Measurements from ENCODE around the gene SDK1.
"Not testable (repeated sequence)": the region's sequence is repeated elsewhere in the genome, so short reads cannot be mapped to it uniquely, and the experiment has no call there.

SDK1 gene

GRCh38 chr7:3960942-3961341 lies 659.9 kb downstream of the SDK1 start:
- TF ChIP-seq SP1 (IDR thresholded peaks at IDR 0.05) (no peak), FOXA1 (IDR thresholded peaks at IDR 0.05) (no peak), HDGF (IDR thresholded peaks at IDR 0.05; ENCODE audit: borderline replicate concordance) (no peak), ARNT (IDR thresholded peaks at IDR 0.05) (no peak), SUZ12 (IDR thresholded peaks at IDR 0.05) (no peak), LEF1 (IDR thresholded peaks at IDR 0.05; ENCODE audit: borderline replicate concordance) (no peak), BHLHE40 (IDR thresholded peaks at IDR 0.05; ENCODE audit: borderline replicate concordance) (no peak), L3MBTL2 (conservative IDR thresholded peaks at IDR 0.05) (no peak), PKNOX1 (IDR thresholded peaks at IDR 0.05) (no peak), FOXK2 (IDR thresholded peaks at IDR 0.05) (no peak), ELF4 (IDR thresholded peaks at IDR 0.05) (no peak), NFRKB (IDR thresholded peaks at IDR 0.05) (no peak), TARDBP (IDR thresholded peaks at IDR 0.05) (no peak), CTBP1 (IDR thresholded peaks at IDR 0.05; ENCODE audit: borderline replicate concordance) (no peak), ZNF384 (IDR thresholded peaks at IDR 0.05) (no peak), FOXM1 (IDR thresholded peaks at IDR 0.05; ENCODE audit: borderline replicate concordance) (no peak)
- POLR2A ChIA-PET, result no interaction called here
- no peak for DNase-seq (ENCODE audit: extremely low spot score)
- CTCF ChIA-PET, result no interaction called here

GRCh38 chr7:3961857-3962503 lies 660.9 kb downstream of the SDK1 start:
- CTCF ChIA-PET, result interaction anchor here (0.6 kb wide), 1 partner anchor 9 kb away, joined by 3 read pairs; no protein-coding TSS in a partner anchor
- POLR2A ChIA-PET, result no interaction called here
- TF ChIP-seq NFRKB (IDR thresholded peaks at IDR 0.05) (no peak), FOXM1 (IDR thresholded peaks at IDR 0.05; ENCODE audit: borderline replicate concordance) (no peak), LEF1 (IDR thresholded peaks at IDR 0.05; ENCODE audit: borderline replicate concordance) (no peak), TARDBP (IDR thresholded peaks at IDR 0.05) (no peak), HDGF (IDR thresholded peaks at IDR 0.05; ENCODE audit: borderline replicate concordance) (no peak), L3MBTL2 (conservative IDR thresholded peaks at IDR 0.05) (no peak), SUZ12 (IDR thresholded peaks at IDR 0.05) (no peak), SP1 (IDR thresholded peaks at IDR 0.05) (no peak), FOXA1 (IDR thresholded peaks at IDR 0.05) (no peak)
- DNase-seq (ENCODE audit: extremely low spot score), result no peak

- CTCF ChIA-PET; DNase-seq (ENCODE audit: extremely low spot score): not testable (repeated sequence)
- POLR2A ChIA-PET, result interaction anchor here (0.6 kb wide), 1 partner anchor 354 kb away, joined by 3 read pairs; no protein-coding TSS in a partner anchor
These were observed 662.7 kb downstream of the SDK1 start for GRCh38 chr7:3963768-3964167.

- DNase-seq (ENCODE audit: extremely low spot score), result no peak
- ChIA-PET CTCF (no interaction called here), POLR2A (no interaction called here)
- TF ChIP-seq CTBP1 (IDR thresholded peaks at IDR 0.05; ENCODE audit: borderline replicate concordance) (no peak), HDGF (IDR thresholded peaks at IDR 0.05; ENCODE audit: borderline replicate concordance) (no peak), LEF1 (IDR thresholded peaks at IDR 0.05; ENCODE audit: borderline replicate concordance) (no peak), FOXK2 (IDR thresholded peaks at IDR 0.05) (no peak), BHLHE40 (IDR thresholded peaks at IDR 0.05; ENCODE audit: borderline replicate concordance) (no peak), TARDBP (IDR thresholded peaks at IDR 0.05) (no peak), ELF4 (IDR thresholded peaks at IDR 0.05) (no peak), ZNF384 (IDR thresholded peaks at IDR 0.05) (no peak), NFRKB (IDR thresholded peaks at IDR 0.05) (no peak), PKNOX1 (IDR thresholded peaks at IDR 0.05) (no peak), ARNT (IDR thresholded peaks at IDR 0.05) (no peak), FOXM1 (IDR thresholded peaks at IDR 0.05; ENCODE audit: borderline replicate concordance) (no peak), FOXA1 (IDR thresholded peaks at IDR 0.05) (no peak), SUZ12 (IDR thresholded peaks at IDR 0.05) (no peak), SP1 (IDR thresholded peaks at IDR 0.05) (no peak), L3MBTL2 (conservative IDR thresholded peaks at IDR 0.05) (no peak)
These were observed 664.0 kb downstream of the SDK1 start for GRCh38 chr7:3964980-3965606.

- CTCF ChIA-PET, result no interaction called here
- DNase-seq (ENCODE audit: extremely low spot score), result no peak
- TF ChIP-seq SUZ12 (IDR thresholded peaks at IDR 0.05), result no peak
- TF ChIP-seq ELF4 (IDR thresholded peaks at IDR 0.05), result no peak
- no peak for TF ChIP-seq FOXA1 (IDR thresholded peaks at IDR 0.05)
- TF ChIP-seq PKNOX1 (IDR thresholded peaks at IDR 0.05), result no peak
- no peak for TF ChIP-seq FOXK2 (IDR thresholded peaks at IDR 0.05)
- no peak for TF ChIP-seq TARDBP (IDR thresholded peaks at IDR 0.05)
- TF ChIP-seq HDGF (IDR thresholded peaks at IDR 0.05; ENCODE audit: borderline replicate concordance), result no peak
- no peak for TF ChIP-seq ZNF384 (IDR thresholded peaks at IDR 0.05)
- TF ChIP-seq FOXM1 (IDR thresholded peaks at IDR 0.05; ENCODE audit: borderline replicate concordance), result no peak
- TF ChIP-seq L3MBTL2 (conservative IDR thresholded peaks at IDR 0.05), result no peak
- no peak for TF ChIP-seq NFRKB (IDR thresholded peaks at IDR 0.05)
- no peak for TF ChIP-seq LEF1 (IDR thresholded peaks at IDR 0.05; ENCODE audit: borderline replicate concordance)
- POLR2A ChIA-PET, result no interaction called here
These were observed 664.8 kb downstream of the SDK1 start for GRCh38 chr7:3965794-3966395.

- no peak for DNase-seq (ENCODE audit: extremely low spot score)
- ChIA-PET POLR2A (no interaction called here), CTCF (no interaction called here)
- TF ChIP-seq PKNOX1 (IDR thresholded peaks at IDR 0.05) (no peak), SP1 (IDR thresholded peaks at IDR 0.05) (no peak), SUZ12 (IDR thresholded peaks at IDR 0.05) (no peak), ARNT (IDR thresholded peaks at IDR 0.05) (no peak), ZNF384 (IDR thresholded peaks at IDR 0.05) (no peak), HDGF (IDR thresholded peaks at IDR 0.05; ENCODE audit: borderline replicate concordance) (no peak), BHLHE40 (IDR thresholded peaks at IDR 0.05; ENCODE audit: borderline replicate concordance) (no peak), ELF4 (IDR thresholded peaks at IDR 0.05) (no peak), TARDBP (IDR thresholded peaks at IDR 0.05) (no peak), CTBP1 (IDR thresholded peaks at IDR 0.05; ENCODE audit: borderline replicate concordance) (no peak)
These were observed 667.2 kb downstream of the SDK1 start for GRCh38 chr7:3968234-3968633.
